ENCODE data around the gene TMEM186.
"Not testable (repeated sequence)": the region's sequence is repeated elsewhere in the genome, so short reads cannot be mapped to it uniquely, and the experiment has no call there.

TMEM186 gene

DNA sequence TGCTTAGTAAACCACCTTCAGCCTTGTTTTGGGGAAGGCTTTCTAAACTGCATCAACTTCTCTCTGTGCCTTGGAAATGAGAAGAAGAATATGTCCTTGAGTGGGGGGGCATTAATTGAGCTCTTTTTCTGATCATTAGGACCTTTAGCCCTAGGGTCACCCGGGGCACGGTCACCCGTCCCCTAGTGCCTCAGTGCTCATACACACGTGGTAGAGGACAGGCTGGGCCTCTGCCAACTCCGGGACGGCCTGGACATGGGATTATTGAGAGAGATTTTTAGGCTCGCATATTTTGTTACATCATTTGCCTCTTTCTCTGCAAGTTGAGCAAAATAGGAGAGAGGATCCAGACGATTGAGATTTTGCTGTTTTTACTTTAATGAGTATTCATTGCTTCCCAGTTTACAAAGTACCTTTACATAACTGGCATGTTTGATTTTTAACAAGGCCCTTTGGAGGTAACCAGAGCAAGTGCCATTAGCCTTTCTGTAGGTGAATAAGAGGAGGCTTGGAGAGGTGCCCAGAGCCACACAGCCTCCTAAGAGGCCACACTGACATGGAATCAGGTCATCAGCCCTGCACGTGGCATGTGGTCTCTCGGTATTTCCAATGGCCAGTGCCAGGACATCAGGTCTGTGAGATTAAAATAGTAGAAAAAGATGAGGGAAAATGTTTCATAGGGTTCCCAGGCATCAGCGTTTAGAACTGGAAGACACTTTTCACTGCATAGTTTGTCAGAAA is 11.3 kb upstream of the TMEM186 start:
- DNase-seq, result no peak

DNA sequence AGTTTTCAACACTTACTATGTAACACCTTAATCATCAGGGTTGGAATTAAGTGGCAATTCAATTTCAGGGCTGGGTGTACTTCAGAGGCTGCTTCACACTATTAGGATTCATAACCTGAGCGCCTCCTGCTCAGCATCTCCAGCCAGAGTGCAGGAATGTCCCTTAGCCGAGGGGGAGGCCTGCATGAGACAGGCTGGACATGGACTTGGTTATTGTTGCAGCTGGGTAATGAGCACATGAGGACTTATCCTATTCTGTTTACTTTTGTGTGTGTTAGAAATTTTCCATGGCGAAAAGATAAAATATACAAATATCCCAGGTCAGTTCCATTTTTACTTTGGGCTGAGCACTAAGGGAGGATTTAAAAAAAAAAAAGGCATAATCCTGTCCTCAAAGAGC is 10.6 kb upstream of the TMEM186 start:
- DNase-seq, result no peak

- DNase-seq, result no peak
These were observed 9.8 kb upstream of the TMEM186 start for GRCh38 chr16:8807189-8807588.

GRCh38 chr16:8806272-8806983 is 9.0 kb upstream of the TMEM186 start:
- no peak for DNase-seq

- DNase-seq, result no peak
These were observed 6.9 kb upstream of the TMEM186 start for GRCh38 chr16:8804313-8804712.

DNA sequence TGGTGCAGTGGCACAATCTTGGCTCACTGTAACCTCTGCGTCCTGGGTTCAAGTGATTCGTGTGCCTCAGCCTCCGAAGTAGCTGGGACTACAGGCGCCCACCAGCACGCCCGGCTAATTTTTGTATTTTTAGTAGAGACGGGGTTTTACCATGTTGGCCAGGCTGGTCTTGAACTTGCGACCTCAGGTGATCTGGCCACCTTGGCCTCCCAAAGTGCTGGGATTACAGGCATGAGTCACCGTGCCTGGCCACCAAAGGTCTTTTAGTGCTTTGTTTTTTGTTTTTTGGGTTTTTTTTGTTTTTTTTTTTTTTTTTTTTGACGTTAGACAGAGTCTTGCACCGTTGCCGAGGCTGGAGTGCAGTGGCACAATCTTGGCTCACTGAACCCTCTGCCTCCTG is 6.3 kb upstream of the TMEM186 start:
- DNase-seq, result not testable (repeated sequence)

DNA sequence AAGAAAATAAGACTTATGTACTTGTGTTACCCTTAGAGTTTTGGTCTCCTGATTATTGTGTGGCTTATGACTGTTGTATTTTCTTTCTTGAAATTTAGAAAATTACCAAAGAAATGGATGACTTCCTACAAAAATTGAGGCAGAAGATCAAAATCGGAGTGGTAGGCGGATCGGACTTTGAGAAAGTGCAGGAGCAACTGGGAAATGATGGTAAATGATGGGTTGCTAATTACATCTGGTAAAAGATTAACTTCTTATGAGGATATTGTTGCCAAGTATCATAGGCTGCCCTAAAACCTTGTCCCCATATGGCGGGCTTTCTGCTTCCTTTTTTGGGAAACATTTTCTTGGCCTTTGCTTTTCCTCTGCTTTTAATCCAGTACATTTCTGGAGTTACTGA is 4.3 kb upstream of the TMEM186 start:
- no peak for DNase-seq

GRCh38 chr16:8798535-8799157 is 1.2 kb upstream of the TMEM186 start:
- no peak for DNase-seq

DNA sequence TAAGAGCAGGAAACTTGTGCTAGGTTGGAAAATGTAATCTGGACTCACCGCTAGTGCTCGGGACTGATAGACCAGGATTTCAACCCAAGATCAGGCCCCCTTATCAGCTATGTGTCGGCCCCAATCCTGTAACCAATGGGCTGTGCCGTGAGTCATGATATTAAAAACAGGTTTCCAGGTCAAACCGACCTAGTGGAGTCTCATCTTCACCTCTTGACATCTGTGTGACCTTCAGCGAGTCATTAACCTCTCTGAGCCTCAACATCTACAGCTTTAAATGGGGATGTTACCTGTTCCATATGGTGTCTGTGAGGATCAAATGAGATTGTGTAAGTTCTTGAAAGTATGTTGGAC is 712 bp upstream of the TMEM186 start:
- no peak for DNase-seq

GRCh38 chr16:8796469-8797363 is 723 bp downstream of the TMEM186 start:
- DNase-seq, result no peak

GRCh38 chr16:8795818-8796217 is 1.6 kb downstream of the TMEM186 start:
- DNase-seq, result no peak

DNA sequence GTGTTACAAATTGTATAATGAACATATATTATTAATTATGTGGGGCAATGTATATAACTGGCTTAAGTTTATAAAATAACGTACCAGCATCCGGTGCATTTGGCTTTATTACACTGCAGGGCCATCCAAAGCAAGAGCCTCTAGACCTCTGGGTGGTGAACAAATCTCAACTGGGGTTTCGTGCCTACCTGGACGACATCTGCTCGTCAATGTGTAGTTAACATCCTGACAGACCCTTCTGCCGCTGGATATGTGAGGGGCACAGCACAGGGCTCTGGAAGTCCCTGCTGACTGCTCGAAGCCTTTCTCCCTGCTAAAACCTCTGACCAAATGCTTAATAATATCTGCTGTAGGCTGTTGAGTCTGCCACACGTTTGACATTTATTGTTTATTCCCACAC is 2.3 kb downstream of the TMEM186 start:
- DNase-seq, result no peak

- DNase-seq, result no peak
These were observed 8.8 kb downstream of the TMEM186 start for GRCh38 chr16:8788578-8789172.

GRCh38 chr16:8786316-8786715 is 11.1 kb downstream of the TMEM186 start:
- not testable (repeated sequence) for DNase-seq

DNA sequence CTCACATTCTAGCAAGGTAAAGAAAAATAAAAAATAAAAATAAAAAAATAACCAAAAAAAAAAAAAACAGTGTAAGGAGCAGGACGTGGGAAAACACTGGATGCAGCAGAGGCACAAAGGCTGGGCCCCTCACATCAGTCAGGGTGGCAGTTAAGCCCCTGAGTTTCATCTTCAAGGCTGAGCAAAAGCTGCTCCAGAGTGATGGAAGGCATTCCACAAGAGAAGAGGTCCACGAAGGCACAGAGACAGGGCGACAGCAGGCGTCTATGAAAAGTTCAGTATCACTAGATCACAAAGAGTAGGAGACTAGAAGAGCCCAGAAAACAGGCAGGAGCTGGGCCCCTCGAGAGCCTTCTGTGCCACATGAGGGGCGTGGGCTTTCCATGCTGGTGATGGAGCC is 12.0 kb downstream of the TMEM186 start:
- no peak for DNase-seq

DNA sequence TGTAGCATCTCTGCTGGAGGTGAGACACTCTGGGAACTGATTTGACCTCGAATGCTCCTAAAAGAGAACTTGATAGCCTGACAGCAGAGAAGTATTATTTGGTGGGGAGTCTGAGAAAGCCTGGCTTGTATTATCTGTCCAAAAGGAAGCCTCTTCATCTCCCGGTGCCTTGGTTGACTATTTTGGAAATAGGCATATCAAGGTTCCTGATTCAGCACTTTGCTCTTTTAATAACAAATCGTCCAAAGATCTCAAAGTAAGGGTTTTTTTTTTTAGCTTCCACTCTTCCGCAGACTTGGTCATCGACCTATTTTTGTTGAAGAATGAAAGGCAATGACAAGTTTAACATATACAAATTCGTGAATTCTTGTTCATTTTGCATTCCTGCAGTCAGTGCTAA is 14.8 kb downstream of the TMEM186 start:
- no peak for DNase-seq

DNA sequence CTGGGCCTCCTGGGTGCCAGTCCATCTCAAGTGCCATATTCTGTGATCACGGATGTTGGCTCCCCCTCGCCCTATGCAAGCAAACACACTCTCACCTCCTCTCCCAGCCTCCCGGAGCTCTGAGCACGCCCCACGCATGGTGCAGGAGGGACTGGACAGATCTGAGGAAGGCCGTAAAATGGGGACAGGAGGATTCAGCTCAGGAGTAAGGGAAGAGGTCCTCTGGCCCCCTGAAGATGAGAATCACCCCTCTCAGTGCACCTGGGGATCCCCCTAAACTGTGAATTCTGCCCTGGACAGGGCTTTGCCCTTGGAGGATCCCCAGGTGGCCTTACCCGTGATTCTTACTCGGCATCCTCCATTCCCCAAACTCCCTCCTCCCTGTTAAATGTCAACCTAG is 15.6 kb downstream of the TMEM186 start:
- DNase-seq, result no peak

GRCh38 chr16:8777217-8777616 is 20.2 kb downstream of the TMEM186 start:
- DNase-seq, result no peak

GRCh38 chr16:8776129-8776584 is 21.3 kb downstream of the TMEM186 start:
- no peak for DNase-seq

DNA sequence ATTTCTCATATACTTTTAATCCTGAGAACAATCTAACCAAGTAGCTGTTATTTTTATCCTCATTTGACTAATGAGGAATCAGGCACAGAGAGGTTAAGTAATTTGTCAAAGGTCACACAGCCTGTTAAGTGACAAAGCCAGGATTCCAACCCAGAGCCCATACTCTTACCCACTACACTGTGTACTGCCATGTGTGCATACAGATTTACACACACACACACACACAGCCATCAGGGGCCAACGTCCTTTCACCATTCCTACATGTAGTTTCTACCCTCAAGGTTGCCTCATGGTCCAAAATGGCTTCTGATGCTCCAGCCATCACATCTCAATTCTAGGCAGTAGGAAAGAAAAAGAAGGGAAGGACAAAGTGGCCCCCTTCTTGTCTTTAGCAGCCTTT is 22.1 kb downstream of the TMEM186 start:
- DNase-seq, result no peak

DNA sequence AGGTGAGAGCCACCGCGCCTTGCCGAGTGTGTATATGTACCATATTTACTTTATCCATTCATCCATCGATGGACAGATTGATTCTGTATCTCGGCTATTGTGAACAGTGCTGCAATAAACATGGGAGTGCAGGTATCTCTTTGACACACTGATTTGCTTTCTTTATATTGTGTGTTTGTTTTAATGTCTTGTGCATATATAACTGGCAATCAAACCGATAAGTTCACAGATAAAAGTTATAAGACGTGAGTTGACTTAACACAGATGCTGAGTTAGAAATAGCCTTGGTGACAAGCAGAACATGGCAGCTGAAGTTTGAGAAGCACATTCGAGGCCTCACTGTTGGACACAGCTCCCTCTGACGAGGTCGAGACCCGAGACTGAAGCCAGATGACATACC is 23.2 kb downstream of the TMEM186 start:
- DNase-seq, result no peak

DNA sequence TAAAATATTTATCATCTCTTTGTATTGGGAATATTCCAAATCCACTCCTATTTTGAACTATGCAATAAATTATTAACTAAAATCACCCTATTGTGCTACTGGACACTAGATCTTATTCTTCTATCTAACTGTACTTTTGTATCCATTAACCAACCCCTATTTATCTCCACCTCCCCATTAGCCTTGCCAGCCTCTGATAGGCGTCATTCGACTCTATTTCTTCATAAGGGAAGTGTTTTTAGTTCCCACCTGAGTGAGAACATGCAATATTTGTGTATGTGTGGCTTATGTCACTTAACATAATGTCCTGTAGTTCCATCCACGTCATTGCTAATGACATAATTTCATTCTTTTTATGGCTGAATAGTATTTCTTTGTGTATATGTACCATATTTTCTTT is 23.9 kb downstream of the TMEM186 start:
- DNase-seq, result no peak

DNA sequence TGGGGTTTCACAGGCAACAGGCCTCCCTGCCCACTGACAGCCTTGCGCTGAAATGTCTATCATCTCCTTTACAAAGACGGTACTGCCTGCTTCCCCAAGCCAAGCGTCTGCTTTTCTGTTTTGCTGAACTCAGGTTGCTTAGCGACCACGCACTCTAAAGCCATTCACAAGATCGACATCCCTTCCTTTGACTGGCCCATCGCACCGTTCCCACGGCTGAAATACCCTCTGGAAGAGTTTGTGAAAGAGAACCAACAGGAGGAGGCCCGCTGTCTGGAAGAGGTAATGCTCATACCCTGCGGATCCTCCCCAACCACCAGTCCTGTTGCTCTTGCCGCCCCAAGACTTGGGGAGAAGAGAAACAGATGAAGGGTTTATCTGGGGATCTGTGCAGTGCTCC is 28.7 kb downstream of the TMEM186 start:
- no peak for DNase-seq
